Neural progenitor cell (in vitro differentiated cells): ENCODE measurements around the gene ARHGAP21.

Experiments
- EZH2 ChIP-seq: fragments of 200-600 bp; sonication (generic); IDR thresholded peaks from 2 replicates; pipeline ENCODE4 v1.6.1; 2017; ENCODE audit warnings: antibody characterized with exemption, mild to moderate bottlenecking, moderate library complexity
- TF ChIP-seq, protein P1 (sequence below): fragments of 200-600 bp; sonication (generic); IDR thresholded peaks from 2 replicates; pipeline ENCODE4 v1.5.1; 2017; ENCODE audit warnings: antibody characterized with exemption, mild to moderate bottlenecking

DNA sequence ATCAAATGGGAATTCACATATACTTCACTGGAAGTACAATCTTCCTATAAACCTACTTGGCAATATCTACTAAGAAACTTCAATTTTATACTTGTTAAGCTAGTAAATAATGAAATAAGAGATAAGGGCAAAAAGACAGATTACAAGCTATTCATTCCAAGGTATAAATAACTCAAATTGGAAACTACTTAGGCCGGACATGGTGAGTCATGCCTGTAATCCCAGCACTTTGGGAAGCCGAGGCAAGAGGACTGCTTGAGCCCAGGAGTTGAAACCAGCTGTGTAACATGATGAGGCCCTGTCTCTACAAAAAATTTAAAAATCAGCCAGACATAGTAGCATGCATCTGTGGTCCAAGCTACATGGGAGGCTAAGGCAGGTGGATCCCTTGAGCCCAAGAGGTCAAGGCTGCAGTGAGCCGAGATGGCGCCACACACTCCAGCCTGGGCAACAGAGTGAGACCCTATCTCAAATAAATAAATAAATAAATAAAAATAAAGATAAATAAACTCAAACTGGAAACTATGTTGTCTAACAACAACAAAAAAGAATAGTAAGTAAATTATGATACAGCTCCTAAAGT, 37.6 kb downstream of the ARHGAP21 start:
- TF ChIP-seq EZH2: no peak
- TF ChIP-seq, protein P1, sequence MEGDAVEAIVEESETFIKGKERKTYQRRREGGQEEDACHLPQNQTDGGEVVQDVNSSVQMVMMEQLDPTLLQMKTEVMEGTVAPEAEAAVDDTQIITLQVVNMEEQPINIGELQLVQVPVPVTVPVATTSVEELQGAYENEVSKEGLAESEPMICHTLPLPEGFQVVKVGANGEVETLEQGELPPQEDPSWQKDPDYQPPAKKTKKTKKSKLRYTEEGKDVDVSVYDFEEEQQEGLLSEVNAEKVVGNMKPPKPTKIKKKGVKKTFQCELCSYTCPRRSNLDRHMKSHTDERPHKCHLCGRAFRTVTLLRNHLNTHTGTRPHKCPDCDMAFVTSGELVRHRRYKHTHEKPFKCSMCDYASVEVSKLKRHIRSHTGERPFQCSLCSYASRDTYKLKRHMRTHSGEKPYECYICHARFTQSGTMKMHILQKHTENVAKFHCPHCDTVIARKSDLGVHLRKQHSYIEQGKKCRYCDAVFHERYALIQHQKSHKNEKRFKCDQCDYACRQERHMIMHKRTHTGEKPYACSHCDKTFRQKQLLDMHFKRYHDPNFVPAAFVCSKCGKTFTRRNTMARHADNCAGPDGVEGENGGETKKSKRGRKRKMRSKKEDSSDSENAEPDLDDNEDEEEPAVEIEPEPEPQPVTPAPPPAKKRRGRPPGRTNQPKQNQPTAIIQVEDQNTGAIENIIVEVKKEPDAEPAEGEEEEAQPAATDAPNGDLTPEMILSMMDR: no peak
